AG04450 (cell line): ENCODE results near the gene FGF5. TPM values are rescaled to one million over a fixed set of nuclear protein-coding genes. Genes with fewer than 3 reads are reported as not detected.

ENCODE experiments used
- CTCF ChIA-PET: fragments of 300-600, 350-600 bp; formaldehyde crosslinking; extraction: SDS; loops from one replicate; lab custom pipeline; 2022; ENCODE audit warnings: antibody characterized with exemption, inconsistent platforms; lab: Charles Lee
- POLR2A ChIA-PET: fragments of 350-600 bp; formaldehyde crosslinking; extraction: SDS; loops from one replicate; lab custom pipeline; 2021; ENCODE audit warnings: antibody characterized with exemption, inconsistent platforms; lab: Yijun Ruan, JAX
- DNase-seq: peaks from one replicate; pipeline ENCODE4 v3.0.0-alpha.2; 2011; ENCODE audit warnings: low read depth, low spot score
- H3K27ac ChIP-seq: one replicate; pipeline ENCODE4 v1.5.1; 2012; ENCODE audit warnings: low read depth, low read length, control low read depth
- H3K27me3 ChIP-seq: one replicate; pipeline ENCODE4 v1.6.0; 2012; ENCODE audit warnings: low read length; ENCODE audit not compliant: control insufficient read depth, insufficient read depth
- H3K4me3 ChIP-seq: 2 replicates; pipeline ENCODE4 v1.5.1; 2011; ENCODE audit warnings: mild to moderate bottlenecking, low read depth, low read length, control low read depth
- H3K9me3 ChIP-seq: 2 replicates; pipeline ENCODE4 v1.5.1; 2012; ENCODE audit warnings: low read length; ENCODE audit not compliant: control insufficient read depth, insufficient read depth
- CTCF ChIP-seq: IDR thresholded peaks from 2 replicates; pipeline ENCODE4 v1.5.1; 2011; ENCODE audit warnings: low read depth, low read length, control low read depth, inconsistent platforms
- polyA plus RNA-seq: library from polyadenylated mRNA; depleted of rRNA; stranded (reverse); fragments of >200 nt; gene quantifications from 2 replicates; pipeline ENCODE4 v1.2.3, GENCODE V29; 2011

Gene FGF5
- polyA plus RNA-seq, 1 experiment: 39.9 TPM

- Histone ChIP-seq H3K27ac (no peak overlapping the region), H3K9me3 (no peaks in the 10 kb centered on the region), H3K4me3 (no peak overlapping the region), H3K27me3 (no peaks in the 10 kb centered on the region)
- POLR2A ChIA-PET: interaction anchor here (1.3 kb wide), 1 partner anchor 8 kb away, joined by 7 read pairs; the partner anchor contains the start of gene FGF5
- TF ChIP-seq CTCF: no peak
- no peak for DNase-seq
- CTCF ChIA-PET: interaction anchor here (1.9 kb wide), 1 partner anchor 38 kb away, joined by 7 read pairs; no protein-coding TSS in a partner anchor
Measured at GRCh38 chr4:80257851-80258250, 8.6 kb upstream of the FGF5 start.

- ChIA-PET POLR2A (interaction anchor here (1.3 kb wide), 1 partner anchor 7 kb away, joined by 7 read pairs; the partner anchor contains the start of gene FGF5), CTCF (interaction anchor here (0.7 to 1.9 kb wide), 3 partner anchors 39 to 76 kb away, joined by 3 to 7 read pairs (median 3); no protein-coding TSS in a partner anchor)
- H3K9me3 ChIP-seq: peaks cover 3% of the 10 kb centered on the region; the same call in 1 of the 2 replicates
- H3K4me3 ChIP-seq: no peak overlapping the region
- TF ChIP-seq CTCF: no peak
- H3K27me3 ChIP-seq: no peaks in the 10 kb centered on the region
- no peak overlapping the region for H3K27ac ChIP-seq
- no peak for DNase-seq
Measured at GRCh38 chr4:80259012-80259411, 7.5 kb upstream of the FGF5 start.

- Histone ChIP-seq H3K4me3 (no peak overlapping the region), H3K27ac (no peak overlapping the region), H3K9me3 (peaks cover 3% of the 10 kb centered on the region; the same call in 1 of the 2 replicates), H3K27me3 (no peaks in the 10 kb centered on the region)
- ChIA-PET POLR2A (no interaction called here), CTCF (interaction anchor here (0.9 to 1.9 kb wide), 4 partner anchors 40 to 75 kb away, joined by 3 to 7 read pairs (median 3); no protein-coding TSS in a partner anchor)
- TF ChIP-seq CTCF: no peak
- no peak for DNase-seq
Measured at GRCh38 chr4:80259817-80260216, 6.6 kb upstream of the FGF5 start.

GRCh38 chr4:80261989-80262600 lies 4.4 kb upstream of the FGF5 start:
- Histone ChIP-seq H3K4me3 (no peak overlapping the region), H3K27me3 (no peaks in the 10 kb centered on the region), H3K27ac (no peak overlapping the region), H3K9me3 (peaks cover 10% of the 10 kb centered on the region; the same call in 1 of the 2 replicates)
- no peak for TF ChIP-seq CTCF
- ChIA-PET POLR2A (no interaction called here), CTCF (interaction anchor here (1.0 kb wide), 1 partner anchor 10 kb away, joined by 3 read pairs; no protein-coding TSS in a partner anchor)
- DNase-seq: no peak
